Smooth muscle cell (in vitro differentiated cells): ENCODE measurements around the gene FAM135A. TPM values are rescaled to one million over a fixed set of nuclear protein-coding genes. Genes with fewer than 3 reads are reported as not detected.
A peak's percentile ranks its signal among the peaks of the same experiment; 100 is the strongest.
"Not testable (repeated sequence)": the region's sequence is repeated elsewhere in the genome, so short reads cannot be mapped to it uniquely, and the experiment has no call there.

Experiments
- DNase-seq: peaks from one replicate; lab custom pipeline; 2025; ENCODE audit not compliant: unreplicated experiment; lab: John Stamatoyannopoulos, UW
- H2AFZ ChIP-seq: fragments of 200-600 bp; sonication (generic); 2 replicates; pipeline ENCODE4 v1.6.0; 2016; ENCODE audit warnings: antibody characterized with exemption, low read depth, mild to moderate bottlenecking
- H3F3A ChIP-seq: fragments of 200-600 bp; sonication (generic); 2 replicates; pipeline ENCODE4 v1.6.0; 2017; ENCODE audit warnings: antibody characterized with exemption, low read depth
- H3K27ac ChIP-seq: fragments of 200-600 bp; sonication (generic); 2 replicates; pipeline ENCODE4 v1.5.1; 2016; ENCODE audit warnings: low read depth, mild to moderate bottlenecking
- H3K27me3 ChIP-seq: fragments of 200-600 bp; sonication (generic); 2 replicates; pipeline ENCODE4 v1.6.1; 2016; ENCODE audit warnings: low read depth, mild to moderate bottlenecking
- H3K36me3 ChIP-seq: fragments of 200-600 bp; sonication (generic); 2 replicates; pipeline ENCODE4 v1.5.1; 2016; ENCODE audit warnings: low read depth
- H3K4me1 ChIP-seq: fragments of 200-600 bp; sonication (generic); 2 replicates; pipeline ENCODE4 v1.5.1; 2016; ENCODE audit warnings: low read depth
- H3K4me2 ChIP-seq: fragments of 200-600 bp; sonication (generic); 2 replicates; pipeline ENCODE4 v1.6.0; 2016; ENCODE audit warnings: mild to moderate bottlenecking
- H3K4me3 ChIP-seq: fragments of 200-600 bp; sonication (generic); 2 replicates; pipeline ENCODE4 v1.5.1; 2016; ENCODE audit warnings: mild to moderate bottlenecking
- H3K79me2 ChIP-seq: fragments of 200-600 bp; sonication (generic); 2 replicates; pipeline ENCODE4 v1.6.0; 2016; ENCODE audit warnings: low read depth, mild to moderate bottlenecking
- H3K9ac ChIP-seq: fragments of 200-600 bp; sonication (generic); 2 replicates; pipeline ENCODE4 v1.6.0; 2016; ENCODE audit warnings: low read depth
- H3K9me3 ChIP-seq: fragments of 200-600 bp; sonication (generic); replicated peaks from 2 replicates; pipeline ENCODE4 v1.5.1; 2016; ENCODE audit warnings: low read depth
- H4K20me1 ChIP-seq: fragments of 200-600 bp; sonication (generic); 2 replicates; pipeline ENCODE4 v1.6.0; 2016; ENCODE audit warnings: low read depth
- CTCF ChIP-seq: fragments of 200-600 bp; sonication (generic); IDR thresholded peaks from 2 replicates; pipeline ENCODE4 v1.5.1; 2017; ENCODE audit warnings: borderline replicate concordance, mild to moderate bottlenecking, antibody characterized with exemption; ENCODE audit not compliant: insufficient read depth, poor library complexity, severe bottlenecking
- WGBS: methylation state at CpG from one replicate; pipeline ENCODE4 v1.1.7; 2016; ENCODE audit warnings: low lambda C conversion rate; 5-methylcytosine and 5-hydroxymethylcytosine counted together
- polyA plus RNA-seq: library from polyadenylated mRNA; unstranded; fragments of >200 nt; fragmentation: Nextera tagmentation; extraction: Ambion mirVana; gene quantifications from 2 replicates; pipeline ENCODE4 v1.2.1, GENCODE V29; 2016
- total RNA-seq: library from RNA; depleted of rRNA; stranded (reverse); fragments of >200 nt; gene quantifications from 2 replicates; pipeline ENCODE4 v1.2.3, GENCODE V29; 2014

Gene FAM135A
- total and polyA plus RNA-seq, 2 experiments from 2014 or later: 8.9 to 32.3 TPM

GRCh38 chr6:70470016-70470415 is 56.7 kb downstream of the FAM135A start:
- Histone ChIP-seq H3F3A (no peaks in the 10 kb centered on the region), H3K4me3 (no peak overlapping the region), H3K27me3 (no peaks in the 10 kb centered on the region), H3K27ac (no peak overlapping the region), H3K9ac (no peak overlapping the region), H3K4me1 (peaks cover 12% of the 10 kb centered on the region), H2AFZ (no peak overlapping the region), H3K79me2 (peaks cover 3% of the 10 kb centered on the region), H3K4me2 (no peak overlapping the region), H3K9me3 (no peaks in the 10 kb centered on the region), H3K36me3 (no peaks in the 10 kb centered on the region), H4K20me1 (no peaks in the 10 kb centered on the region)
- TF ChIP-seq CTCF: no peak
- DNase-seq: no peak

DNA sequence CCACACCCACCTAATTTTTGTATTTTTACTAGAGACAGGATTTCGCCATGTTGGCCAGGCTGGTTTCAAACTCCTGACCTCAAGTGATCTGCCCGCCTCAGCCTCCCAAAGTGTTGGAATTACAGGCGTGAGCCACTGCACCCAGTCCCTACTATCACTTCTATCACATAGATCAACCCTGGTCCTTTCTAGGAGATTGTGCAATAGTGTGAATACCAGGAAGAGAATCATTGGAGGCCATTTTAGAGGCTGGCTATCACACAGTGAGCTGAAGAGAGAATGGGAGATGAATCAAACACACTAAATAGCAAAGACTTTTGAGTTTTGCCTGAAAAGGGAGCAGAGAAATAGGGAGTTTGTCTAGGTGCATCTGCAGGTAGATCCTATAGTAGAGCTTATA is 57.2 kb downstream of the FAM135A start:
- not testable (repeated sequence) for DNase-seq, H2AFZ ChIP-seq, H3K27me3 ChIP-seq, H3K9me3 ChIP-seq, H4K20me1 ChIP-seq, H3K9ac ChIP-seq, H3F3A ChIP-seq, H3K4me3 ChIP-seq, H3K36me3 ChIP-seq, H3K79me2 ChIP-seq, H3K27ac ChIP-seq, H3K4me2 ChIP-seq
- 96% methylated on average over 3 of the region's 3 CpGs for WGBS
- peaks cover 17% of the 10 kb centered on the region for H3K4me1 ChIP-seq

- H3K4me2 ChIP-seq: peak overlapping the region; percentile 65
- no peak overlapping the region for H3K4me3 ChIP-seq
- peaks cover 3% of the 10 kb centered on the region for H3K36me3 ChIP-seq
- no peaks in the 10 kb centered on the region for H3K27me3 ChIP-seq
- no peak for DNase-seq
- peak overlapping the region; percentile 71 for H3K9ac ChIP-seq
- no peaks in the 10 kb centered on the region for H4K20me1 ChIP-seq
- peak overlapping the region; percentile 97 for H3K27ac ChIP-seq
- WGBS: 41% methylated on average over 3 of the region's 3 CpGs
- peak overlapping the region; percentile 44 for H2AFZ ChIP-seq
- no peak for TF ChIP-seq CTCF
- H3K9me3 ChIP-seq: no peaks in the 10 kb centered on the region
- H3K4me1 ChIP-seq: peaks cover 29% of the 10 kb centered on the region
- no peaks in the 10 kb centered on the region for H3K79me2 ChIP-seq
- peaks cover 9% of the 10 kb centered on the region for H3F3A ChIP-seq
Measured at GRCh38 chr6:70474751-70475150, 61.4 kb downstream of the FAM135A start.

GRCh38 chr6:70479236-70479635 is 65.9 kb downstream of the FAM135A start:
- DNase-seq: no peak

DNA sequence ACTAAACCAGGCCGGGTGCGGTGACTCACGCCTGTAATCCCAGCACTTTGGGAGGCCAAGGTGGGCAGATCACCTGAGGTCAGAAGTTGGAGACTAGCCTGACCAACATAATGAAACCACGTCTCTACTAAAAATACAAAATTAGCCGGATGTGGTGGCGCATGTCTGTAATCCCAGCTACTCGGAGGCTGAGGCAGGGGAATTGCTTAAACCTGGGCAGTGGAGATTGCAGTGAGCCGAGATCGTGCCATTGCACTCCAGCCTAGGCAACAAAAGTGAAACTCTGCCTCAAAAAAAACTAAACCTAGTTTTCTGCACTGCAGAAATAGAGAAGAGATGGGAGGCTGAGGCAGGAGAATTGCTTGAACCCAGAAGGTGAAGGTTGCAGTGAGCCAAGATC is 73.3 kb downstream of the FAM135A start:
- H2AFZ ChIP-seq, H3K27ac ChIP-seq, H3K79me2 ChIP-seq, H3K9ac ChIP-seq, H4K20me1 ChIP-seq, H3F3A ChIP-seq, H3K36me3 ChIP-seq, H3K4me2 ChIP-seq, H3K27me3 ChIP-seq, DNase-seq, H3K4me1 ChIP-seq, H3K9me3 ChIP-seq, H3K4me3 ChIP-seq: not testable (repeated sequence)
- 92% methylated on average over 9 of the region's 9 CpGs for WGBS

More at GRCh38 chr6:70479236-70479635, 65.9 kb downstream of the FAM135A start:
- Histone ChIP-seq H3K36me3 (peaks cover 3% of the 10 kb centered on the region), H4K20me1 (no peaks in the 10 kb centered on the region), H3K4me3 (peak overlapping the region; percentile 6), H3K27me3 (no peaks in the 10 kb centered on the region), H3K9me3 (no peaks in the 10 kb centered on the region), H3K4me2 (peak overlapping the region; percentile 72), H3F3A (peaks cover 9% of the 10 kb centered on the region), H3K27ac (peak overlapping the region; percentile 81), H3K4me1 (peaks cover 24% of the 10 kb centered on the region), H2AFZ (no peak overlapping the region), H3K9ac (peak overlapping the region; percentile 28), H3K79me2 (no peaks in the 10 kb centered on the region)
- no peak for TF ChIP-seq CTCF
- WGBS: 15% methylated on average over 4 of the region's 4 CpGs
